ENCODE results near the gene MAP3K8. TPM values are rescaled to one million over a fixed set of nuclear protein-coding genes. Genes with fewer than 3 reads are reported as not detected.

MAP3K8 gene
- total RNA-seq, 1 experiment from 2014 or later: 4.8 TPM

DNA sequence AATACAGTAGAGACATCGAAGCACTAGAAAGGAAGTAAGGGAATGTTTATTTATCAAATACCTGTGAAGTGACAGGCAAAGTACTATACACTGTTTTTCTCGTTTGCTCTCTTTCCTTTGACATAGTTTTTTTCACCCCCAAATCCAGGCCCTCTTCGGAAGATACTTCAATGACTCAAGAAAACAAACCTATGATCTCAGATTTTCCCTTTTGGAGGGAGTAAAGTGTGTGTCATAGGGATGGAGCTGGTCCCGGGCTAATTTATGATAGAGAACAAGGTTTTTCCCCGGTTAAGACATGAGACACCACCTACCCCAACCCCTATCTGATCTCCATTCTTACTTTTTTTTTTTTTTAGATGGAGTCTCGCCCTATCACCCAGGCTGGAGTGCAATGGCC is 61.7 kb downstream of the MAP3K8 start:
- no peaks in the 10 kb centered on the region for H3K36me3 ChIP-seq (ENCODE audit: control insufficient read depth, insufficient read depth, low read length)
- ChIA-PET POLR2A (no interaction called here), CTCF (no interaction called here)
- DNase-seq (ENCODE audit: low read depth, low spot score) (no peak), ATAC-seq (no peak)
- no peaks in the 10 kb centered on the region for H3K27me3 ChIP-seq (ENCODE audit: control insufficient read depth, insufficient read depth, low read length)
- in situ Hi-C loops (cut with HindIII; ENCODE audit: low pct_unique_long_range_greater_than_20kb, low sequenced_read_pairs): no loop called here
- no TSS peak for BruUV-seq (replicated peaks)
- intact Hi-C loops (cut with micrococcal nuclease; ENCODE audit: unreplicated experiment): no loop called here
- H3K4me3 ChIP-seq (ENCODE audit: low read depth in 2 of 2, low read length in 2 of 2): no peak overlapping the region
- H3K27ac ChIP-seq (ENCODE audit: low read length): no peak overlapping the region
- H3K9me3 ChIP-seq (ENCODE audit: control insufficient read depth, insufficient read depth, low read depth, low read length): no peaks in the 10 kb centered on the region
- TF ChIP-seq, protein P1, sequence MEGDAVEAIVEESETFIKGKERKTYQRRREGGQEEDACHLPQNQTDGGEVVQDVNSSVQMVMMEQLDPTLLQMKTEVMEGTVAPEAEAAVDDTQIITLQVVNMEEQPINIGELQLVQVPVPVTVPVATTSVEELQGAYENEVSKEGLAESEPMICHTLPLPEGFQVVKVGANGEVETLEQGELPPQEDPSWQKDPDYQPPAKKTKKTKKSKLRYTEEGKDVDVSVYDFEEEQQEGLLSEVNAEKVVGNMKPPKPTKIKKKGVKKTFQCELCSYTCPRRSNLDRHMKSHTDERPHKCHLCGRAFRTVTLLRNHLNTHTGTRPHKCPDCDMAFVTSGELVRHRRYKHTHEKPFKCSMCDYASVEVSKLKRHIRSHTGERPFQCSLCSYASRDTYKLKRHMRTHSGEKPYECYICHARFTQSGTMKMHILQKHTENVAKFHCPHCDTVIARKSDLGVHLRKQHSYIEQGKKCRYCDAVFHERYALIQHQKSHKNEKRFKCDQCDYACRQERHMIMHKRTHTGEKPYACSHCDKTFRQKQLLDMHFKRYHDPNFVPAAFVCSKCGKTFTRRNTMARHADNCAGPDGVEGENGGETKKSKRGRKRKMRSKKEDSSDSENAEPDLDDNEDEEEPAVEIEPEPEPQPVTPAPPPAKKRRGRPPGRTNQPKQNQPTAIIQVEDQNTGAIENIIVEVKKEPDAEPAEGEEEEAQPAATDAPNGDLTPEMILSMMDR (IDR thresholded peaks at IDR 0.05): no peak
- TF ChIP-seq SIN3A (IDR thresholded peaks at IDR 0.05; ENCODE audit: borderline replicate concordance, insufficient read depth, low read depth, low read length) (no peak), POLR2AphosphoS5 (IDR thresholded peaks at IDR 0.05; ENCODE audit: low read depth, low read length) (no peak), TCF7L2 (IDR thresholded peaks at IDR 0.05; ENCODE audit: low read depth, low read length) (no peak)
- TF ChIP-seq, protein P2, sequence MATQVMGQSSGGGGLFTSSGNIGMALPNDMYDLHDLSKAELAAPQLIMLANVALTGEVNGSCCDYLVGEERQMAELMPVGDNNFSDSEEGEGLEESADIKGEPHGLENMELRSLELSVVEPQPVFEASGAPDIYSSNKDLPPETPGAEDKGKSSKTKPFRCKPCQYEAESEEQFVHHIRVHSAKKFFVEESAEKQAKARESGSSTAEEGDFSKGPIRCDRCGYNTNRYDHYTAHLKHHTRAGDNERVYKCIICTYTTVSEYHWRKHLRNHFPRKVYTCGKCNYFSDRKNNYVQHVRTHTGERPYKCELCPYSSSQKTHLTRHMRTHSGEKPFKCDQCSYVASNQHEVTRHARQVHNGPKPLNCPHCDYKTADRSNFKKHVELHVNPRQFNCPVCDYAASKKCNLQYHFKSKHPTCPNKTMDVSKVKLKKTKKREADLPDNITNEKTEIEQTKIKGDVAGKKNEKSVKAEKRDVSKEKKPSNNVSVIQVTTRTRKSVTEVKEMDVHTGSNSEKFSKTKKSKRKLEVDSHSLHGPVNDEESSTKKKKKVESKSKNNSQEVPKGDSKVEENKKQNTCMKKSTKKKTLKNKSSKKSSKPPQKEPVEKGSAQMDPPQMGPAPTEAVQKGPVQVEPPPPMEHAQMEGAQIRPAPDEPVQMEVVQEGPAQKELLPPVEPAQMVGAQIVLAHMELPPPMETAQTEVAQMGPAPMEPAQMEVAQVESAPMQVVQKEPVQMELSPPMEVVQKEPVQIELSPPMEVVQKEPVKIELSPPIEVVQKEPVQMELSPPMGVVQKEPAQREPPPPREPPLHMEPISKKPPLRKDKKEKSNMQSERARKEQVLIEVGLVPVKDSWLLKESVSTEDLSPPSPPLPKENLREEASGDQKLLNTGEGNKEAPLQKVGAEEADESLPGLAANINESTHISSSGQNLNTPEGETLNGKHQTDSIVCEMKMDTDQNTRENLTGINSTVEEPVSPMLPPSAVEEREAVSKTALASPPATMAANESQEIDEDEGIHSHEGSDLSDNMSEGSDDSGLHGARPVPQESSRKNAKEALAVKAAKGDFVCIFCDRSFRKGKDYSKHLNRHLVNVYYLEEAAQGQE (IDR thresholded peaks at IDR 0.05; ENCODE audit: insufficient read depth in 1 of 2, low read depth in 2 of 2, low read length in 1 of 2): no peak
- no peaks in the 10 kb centered on the region for H3K4me1 ChIP-seq (ENCODE audit: control insufficient read depth, insufficient read depth, low read length)

DNA sequence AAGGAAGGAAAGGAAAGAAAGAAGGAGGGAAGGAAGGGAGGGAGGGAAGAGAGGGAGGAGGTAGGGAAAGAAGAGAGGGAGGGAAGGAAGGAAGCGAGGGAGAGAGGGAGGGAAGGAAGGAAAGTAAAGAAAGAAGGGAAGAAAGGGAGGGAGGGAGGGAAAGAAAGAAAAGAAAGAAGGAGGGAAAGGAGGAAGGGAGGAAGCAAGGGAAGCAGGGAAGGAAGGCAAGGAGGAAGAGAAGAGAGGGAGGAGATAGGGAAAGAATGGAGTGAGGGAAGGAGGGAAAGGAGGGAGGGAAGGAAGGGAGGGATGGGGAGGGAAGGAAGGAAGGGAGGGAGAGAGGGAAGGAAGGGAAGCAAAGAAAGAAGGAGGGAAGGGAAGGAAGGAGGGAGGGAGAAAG is 65.8 kb downstream of the MAP3K8 start:
- no peaks in the 10 kb centered on the region for H3K9me3 ChIP-seq (ENCODE audit: control insufficient read depth, insufficient read depth, low read depth, low read length)
- no peak overlapping the region for H3K4me3 ChIP-seq (ENCODE audit: low read depth in 2 of 2, low read length in 2 of 2)
- no peak for DNase-seq (ENCODE audit: low read depth, low spot score)
- no TSS peak for BruUV-seq (replicated peaks)
- intact Hi-C loops (cut with micrococcal nuclease; ENCODE audit: unreplicated experiment) (no loop called here), in situ Hi-C loops (cut with HindIII; ENCODE audit: low pct_unique_long_range_greater_than_20kb, low sequenced_read_pairs) (no loop called here)
- ChIA-PET CTCF (no interaction called here), POLR2A (no interaction called here)
- H3K4me1 ChIP-seq (ENCODE audit: control insufficient read depth, insufficient read depth, low read length): peaks cover 2% of the 10 kb centered on the region; the same call in 1 of the 2 replicates
- TF ChIP-seq TCF7L2 (IDR thresholded peaks at IDR 0.05; ENCODE audit: low read depth, low read length): no peak
- TF ChIP-seq, protein P2 (IDR thresholded peaks at IDR 0.05; ENCODE audit: insufficient read depth in 1 of 2, low read depth in 2 of 2, low read length in 1 of 2): no peak
- TF ChIP-seq, protein P1 (IDR thresholded peaks at IDR 0.05): no peak
- no peak for TF ChIP-seq POLR2AphosphoS5 (IDR thresholded peaks at IDR 0.05; ENCODE audit: low read depth, low read length)
- no peak for TF ChIP-seq SIN3A (IDR thresholded peaks at IDR 0.05; ENCODE audit: borderline replicate concordance, insufficient read depth, low read depth, low read length)
- H3K27me3 ChIP-seq (ENCODE audit: control insufficient read depth, insufficient read depth, low read length): no peaks in the 10 kb centered on the region; the same call in 1 of the 2 replicates
- no peak for ATAC-seq
- no peak overlapping the region for H3K27ac ChIP-seq (ENCODE audit: low read length)
- no peaks in the 10 kb centered on the region for H3K36me3 ChIP-seq (ENCODE audit: control insufficient read depth, insufficient read depth, low read length)

All from Panc1 (cell line).